ENCODE measurements around the gene CCT5.
"Not testable (repeated sequence)": the region's sequence is repeated elsewhere in the genome, so short reads cannot be mapped to it uniquely, and the experiment has no call there.

The CCT5 gene

DNA sequence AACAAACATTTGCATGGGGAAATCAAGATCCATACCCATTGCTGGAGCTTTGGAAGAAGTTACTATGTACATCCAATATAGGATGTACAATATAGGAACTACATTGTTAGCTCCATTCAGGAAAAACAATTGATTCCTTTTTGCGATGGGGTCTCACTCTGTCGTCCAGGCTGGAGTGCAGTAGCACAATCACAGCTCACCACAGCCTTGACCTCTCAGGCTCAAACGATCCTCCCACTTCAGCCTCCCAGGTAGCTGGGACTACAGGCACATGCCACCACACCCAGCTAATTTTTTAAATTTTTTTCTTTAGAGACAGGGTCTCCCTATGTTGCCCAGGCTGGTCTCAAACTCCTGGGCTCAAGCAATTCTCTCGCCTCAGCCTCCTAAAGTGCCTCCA, 2.9 kb upstream of the CCT5 start:
- not testable (repeated sequence) for DNase-seq

DNA sequence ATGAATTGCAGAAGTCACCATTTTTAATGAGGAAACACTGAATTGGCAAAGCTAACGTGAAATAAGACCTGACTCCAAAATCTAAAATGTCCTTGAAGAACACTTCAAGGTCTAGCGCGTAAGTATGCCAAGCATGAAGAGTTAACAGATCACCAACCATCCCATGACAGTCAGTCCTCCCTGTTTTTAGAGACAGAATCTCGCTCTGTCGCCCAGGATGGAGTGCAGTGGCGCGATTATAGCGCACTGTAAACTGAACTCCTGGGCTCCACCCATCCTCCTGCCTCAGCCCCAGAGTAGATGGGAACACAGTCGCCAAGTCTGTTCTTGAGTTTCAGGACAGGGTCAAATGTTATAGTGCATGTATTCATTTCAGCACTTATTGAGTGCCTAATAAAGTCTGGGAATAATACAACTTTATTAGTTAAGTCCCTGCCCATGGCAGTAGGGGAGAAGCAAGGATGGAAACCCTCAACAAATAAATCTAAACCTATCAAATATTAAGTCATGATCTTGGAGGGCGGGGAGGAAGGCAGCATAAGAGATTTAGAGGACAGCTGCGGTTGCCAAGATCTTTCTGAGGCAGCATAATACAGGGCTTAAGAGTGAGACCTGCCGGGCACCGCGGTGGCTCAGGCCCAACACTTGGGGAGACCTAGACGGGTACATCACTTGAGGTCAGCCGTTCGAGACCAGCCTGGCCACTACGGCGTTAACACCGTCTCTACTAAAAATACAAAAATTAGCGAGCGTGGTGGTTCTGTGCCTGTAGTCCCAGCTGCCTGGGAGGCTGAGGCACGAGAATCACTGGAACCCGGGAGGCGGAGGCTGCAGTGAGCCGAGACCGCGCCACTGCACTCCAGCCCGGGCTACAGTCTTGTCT, 1.5 kb upstream of the CCT5 start:
- DNase-seq: no peak

DNA sequence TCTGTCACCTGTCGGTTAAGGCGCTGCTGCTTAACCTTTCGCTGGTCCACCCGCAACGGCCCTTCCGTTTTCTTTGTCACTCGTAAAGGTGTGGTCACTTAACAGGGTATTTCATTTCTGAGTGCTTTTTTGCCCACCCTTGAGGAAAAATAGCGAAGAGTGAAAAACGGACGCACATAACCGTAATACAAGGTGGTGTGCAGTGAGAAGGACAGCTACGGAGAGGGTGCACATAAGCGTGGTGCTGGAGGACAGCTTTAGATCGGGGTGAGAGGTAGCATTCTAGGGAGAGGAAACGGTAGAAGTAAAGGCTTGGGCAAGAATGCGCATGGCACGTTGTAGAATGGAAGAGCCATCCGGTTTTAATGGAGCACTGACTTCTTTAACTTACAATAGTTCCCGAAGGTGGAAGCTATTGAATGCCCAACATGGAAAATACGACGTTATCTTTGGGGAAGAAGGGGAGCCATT, 761 bp downstream of the CCT5 start:
- DNase-seq: no peak

DNA sequence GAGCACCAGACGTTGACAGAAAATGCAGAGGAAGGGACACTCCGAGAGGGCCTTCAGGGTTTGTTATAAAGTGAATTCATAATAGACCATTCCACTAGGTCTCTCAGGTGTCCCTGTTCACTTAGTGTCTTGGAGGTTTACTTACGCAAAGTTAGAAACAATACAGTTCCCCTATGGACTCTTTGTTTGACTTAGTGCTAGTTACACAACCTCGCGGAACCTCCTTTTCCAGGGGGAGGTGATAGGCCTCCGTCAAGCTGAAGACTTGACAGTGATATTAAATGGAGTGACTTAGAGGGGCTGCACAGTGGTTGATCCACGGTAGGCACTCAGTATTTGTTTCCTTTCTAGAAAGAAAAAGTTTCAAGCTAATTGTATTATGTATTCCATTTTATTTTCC, 1.3 kb downstream of the CCT5 start:
- no peak for DNase-seq

DNA sequence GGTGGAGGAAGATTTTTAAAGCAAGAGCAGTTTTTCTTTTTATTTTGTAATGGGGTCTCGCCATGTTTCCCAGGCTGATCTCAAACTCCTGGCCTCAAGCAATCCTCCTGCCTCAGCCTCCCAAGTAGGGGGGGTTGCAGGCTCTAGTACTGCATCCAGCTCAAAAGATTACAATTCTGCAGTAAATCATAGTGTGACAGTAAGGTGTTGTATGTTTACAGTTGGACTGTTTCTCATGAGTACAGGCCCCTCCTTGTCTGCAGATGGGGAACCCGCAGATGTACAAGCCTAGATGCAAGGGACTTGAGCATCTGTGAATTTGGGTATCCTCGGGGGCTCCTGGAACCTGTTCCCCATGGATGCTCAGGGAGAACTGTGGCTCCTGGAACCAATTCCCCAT, 3.3 kb downstream of the CCT5 start:
- DNase-seq: no peak

DNA sequence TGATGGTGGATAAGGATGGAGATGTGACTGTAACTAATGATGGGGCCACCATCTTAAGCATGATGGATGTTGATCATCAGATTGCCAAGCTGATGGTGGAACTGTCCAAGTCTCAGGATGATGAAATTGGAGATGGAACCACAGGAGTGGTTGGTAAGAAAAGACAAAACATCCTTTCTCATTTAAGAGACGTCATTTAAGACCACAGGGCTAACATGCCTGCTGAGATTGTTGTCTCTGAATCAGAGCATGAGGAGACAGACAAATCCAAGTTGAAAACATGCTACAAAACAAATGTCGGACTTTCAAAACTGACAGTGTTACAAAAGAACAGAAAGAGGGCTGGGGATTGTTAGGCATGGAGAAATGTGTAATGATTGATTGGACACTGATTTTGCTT, 4.6 kb downstream of the CCT5 start:
- DNase-seq: no peak

DNA sequence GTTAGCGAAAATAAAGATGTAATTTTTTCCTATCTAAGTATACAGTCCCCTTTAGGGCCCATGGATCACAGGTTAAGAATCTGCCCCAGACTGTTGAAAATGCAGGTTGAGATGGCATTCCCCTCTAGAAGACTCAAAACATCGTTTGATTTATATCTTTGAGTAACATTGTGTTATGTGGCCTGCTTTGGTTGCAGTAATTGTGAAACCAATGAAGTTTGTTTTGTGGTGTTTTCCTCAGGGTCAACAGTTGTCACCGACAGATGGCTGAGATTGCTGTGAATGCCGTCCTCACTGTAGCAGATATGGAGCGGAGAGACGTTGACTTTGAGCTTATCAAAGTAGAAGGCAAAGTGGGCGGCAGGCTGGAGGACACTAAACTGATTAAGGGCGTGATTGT, 7.8 kb downstream of the CCT5 start:
- DNase-seq: no peak

DNA sequence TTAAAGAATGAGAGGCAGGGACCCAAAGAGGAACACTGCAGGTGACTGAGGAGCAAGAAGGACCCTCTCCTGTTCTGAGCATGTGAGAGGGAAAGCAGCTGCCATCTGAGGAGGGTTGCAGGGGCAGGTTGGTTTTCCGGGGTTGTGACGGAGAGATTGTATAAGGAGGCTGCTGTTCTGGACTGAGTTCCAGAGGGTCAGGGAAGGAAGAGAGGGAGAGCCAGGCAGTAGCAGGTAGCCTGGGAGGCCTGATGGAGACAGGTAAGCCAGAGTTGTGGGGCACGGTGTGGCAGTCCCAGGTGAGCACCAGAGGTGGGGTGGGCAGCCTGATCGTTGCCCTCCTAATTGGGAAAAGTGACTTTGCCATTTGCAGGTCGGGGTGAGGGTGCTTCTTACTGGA, 9.8 kb downstream of the CCT5 start:
- no peak for DNase-seq

DNA sequence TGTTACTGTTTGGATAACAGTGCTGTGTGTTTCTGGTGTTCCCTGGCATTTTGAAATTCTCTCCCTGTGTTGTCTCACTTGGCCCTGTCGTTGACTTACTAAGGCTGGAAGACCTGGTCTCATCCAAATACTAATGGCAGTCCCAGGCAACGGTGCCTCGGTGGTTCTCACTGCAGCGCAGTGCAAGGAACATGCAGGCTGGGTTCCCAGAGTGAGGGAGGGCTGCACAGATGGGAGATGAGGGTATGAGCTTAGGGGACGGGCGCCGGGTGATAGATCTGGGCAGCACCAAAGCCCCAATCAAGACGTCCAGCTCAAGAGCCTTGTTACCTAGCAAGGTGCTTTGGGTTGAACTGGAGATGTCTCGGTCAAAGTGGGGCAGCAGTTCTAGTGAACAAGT, 11.0 kb downstream of the CCT5 start:
- no peak for DNase-seq

DNA sequence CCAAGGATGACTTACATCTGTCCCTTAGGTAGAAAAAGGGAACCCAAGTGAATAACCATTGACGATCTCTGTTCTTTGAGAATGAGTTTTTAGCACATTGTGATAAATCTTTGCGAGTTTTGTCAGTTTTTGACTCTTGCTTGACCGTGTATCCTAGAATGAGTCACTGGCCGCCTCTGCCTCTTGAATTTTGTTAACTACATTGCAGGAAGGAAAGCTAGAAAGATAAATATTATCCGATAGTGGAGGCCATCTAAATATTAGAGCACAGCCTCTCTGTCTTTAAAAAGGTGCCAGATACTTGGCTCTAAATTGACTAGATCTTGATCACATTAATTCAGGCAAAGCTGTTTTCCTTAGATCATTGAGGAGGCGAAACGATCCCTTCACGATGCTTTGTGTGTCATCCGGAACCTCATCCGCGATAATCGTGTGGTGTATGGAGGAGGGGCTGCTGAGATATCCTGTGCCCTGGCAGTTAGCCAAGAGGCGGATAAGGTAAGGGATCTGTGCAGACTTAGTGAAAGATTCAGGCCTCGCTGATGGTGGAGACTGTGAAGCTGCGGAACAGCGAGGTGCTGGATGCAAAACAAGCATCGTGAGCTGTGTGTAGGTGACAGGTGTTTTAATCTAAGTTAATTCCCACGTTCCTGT, 12.2 kb downstream of the CCT5 start:
- DNase-seq: no peak

DNA sequence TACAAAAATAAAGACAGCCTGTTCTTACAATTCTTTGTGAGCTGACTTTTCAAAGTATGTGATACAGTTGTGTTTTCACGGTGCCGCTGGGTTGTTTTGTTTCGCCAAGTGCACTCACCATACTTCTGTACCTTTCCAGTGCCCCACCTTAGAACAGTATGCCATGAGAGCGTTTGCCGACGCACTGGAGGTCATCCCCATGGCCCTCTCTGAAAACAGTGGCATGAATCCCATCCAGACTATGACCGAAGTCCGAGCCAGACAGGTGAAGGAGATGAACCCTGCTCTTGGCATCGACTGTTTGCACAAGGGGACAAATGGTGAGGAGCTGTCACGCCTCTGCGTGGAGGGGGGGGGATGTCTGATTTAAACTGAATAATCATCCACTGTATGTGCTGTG, 12.9 kb downstream of the CCT5 start:
- DNase-seq: no peak

DNA sequence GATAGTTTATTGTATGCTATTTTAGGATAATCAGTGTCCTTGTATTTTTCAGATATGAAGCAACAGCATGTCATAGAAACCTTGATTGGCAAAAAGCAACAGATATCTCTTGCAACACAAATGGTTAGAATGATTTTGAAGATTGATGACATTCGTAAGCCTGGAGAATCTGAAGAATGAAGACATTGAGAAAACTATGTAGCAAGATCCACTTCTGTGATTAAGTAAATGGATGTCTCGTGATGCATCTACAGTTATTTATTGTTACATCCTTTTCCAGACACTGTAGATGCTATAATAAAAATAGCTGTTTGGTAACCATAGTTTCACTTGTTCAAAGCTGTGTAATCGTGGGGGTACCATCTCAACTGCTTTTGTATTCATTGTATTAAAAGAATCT, 14.5 kb downstream of the CCT5 start:
- no peak for DNase-seq

DNA sequence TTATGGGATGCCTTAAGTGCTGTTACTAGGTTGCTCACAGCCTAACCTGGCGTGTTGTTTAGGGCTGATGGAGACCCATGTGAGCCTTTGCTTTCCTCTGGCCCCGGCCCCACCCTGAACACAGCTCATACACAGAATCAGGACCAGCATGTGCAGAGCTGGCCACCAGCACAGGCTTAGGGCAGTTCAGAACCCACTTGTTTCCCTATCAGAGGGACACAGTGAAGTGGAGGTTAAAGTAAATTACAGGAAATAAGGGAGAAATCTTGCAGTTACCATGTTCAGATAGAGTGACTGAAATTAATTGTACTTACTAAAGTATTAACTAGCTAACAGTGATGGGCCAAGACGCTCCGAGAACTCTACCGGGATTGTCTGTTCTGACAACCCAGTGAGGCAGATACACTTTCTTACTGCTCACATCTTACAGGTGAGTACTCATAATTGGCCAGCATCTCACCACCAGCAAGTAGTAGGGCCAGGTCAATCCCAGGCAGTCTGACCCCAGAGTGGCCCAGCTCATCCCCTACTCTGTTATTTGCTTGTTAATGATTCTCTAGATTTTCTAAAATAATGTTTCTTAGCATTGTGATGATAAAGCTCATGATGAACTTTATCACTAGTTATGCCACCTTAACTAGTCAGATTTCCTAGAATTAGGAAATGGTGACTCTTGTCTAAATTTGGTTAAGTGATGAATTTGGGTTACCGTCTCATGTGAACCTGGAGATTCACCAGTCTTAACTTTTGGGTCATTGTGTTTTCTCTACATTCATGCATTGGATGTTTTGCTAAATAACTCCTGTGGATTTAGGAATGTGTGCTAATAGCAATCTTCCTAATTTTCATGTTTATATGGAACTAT, 15.4 kb downstream of the CCT5 start:
- DNase-seq: no peak

DNA sequence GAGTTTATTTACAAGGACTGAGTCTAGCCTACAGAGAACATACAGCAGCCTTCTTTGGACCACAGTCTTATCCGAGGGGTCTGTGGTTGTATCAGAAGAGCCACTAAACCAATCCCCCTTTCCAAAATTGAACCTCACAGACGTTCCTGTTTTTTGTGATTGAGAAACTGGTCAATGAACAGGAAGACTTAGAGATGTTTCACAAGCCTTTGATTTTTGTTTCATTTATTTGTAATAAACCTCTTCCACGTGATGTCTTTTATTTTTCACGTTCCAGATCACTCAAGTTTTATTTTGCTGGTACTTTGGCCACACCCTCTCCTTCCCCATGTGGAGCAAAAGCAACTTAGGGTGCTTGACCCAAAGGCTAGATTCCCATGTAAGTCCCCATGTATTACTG, 16.1 kb downstream of the CCT5 start:
- no peak for DNase-seq

DNA sequence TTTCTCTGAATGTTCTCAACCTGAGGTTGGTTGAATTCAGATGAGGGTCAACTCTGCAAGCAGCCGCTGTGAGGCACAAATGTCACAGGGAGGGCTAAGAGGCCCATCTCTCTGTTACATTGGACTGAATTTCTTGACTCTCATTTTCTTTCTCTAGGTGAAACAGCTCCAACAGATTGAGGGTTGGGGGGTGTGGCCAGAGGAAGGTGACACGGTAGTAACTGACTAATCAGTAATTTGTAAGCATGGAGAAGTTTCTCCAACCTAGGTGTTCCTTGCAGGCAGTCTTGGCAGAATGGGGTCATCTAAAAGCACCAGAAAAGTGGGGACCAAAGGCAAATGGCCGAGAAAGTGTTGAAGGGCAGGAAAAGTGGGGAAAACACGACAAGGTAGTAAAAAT, 16.8 kb downstream of the CCT5 start:
- DNase-seq: no peak

DNA sequence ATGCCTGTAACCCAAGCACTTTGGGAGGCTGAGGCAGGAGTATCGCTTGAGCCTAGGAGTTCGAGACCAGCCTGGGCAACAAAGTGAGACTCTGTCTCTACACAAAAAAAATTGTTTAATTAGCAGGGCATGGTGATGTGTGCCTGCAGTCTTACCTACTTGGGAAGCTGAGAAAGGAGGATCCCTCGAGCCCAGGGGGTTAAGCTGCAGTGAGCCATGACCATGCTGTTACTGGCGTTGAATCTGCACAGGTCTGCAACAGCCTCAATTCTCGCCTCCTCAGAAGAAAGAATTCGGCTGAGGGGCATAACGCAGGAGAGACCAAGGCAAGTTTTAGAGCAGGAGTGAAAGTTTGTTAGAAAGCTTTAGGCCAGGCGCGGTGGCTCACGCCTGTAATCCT, 18.0 kb downstream of the CCT5 start:
- DNase-seq: no peak

DNA sequence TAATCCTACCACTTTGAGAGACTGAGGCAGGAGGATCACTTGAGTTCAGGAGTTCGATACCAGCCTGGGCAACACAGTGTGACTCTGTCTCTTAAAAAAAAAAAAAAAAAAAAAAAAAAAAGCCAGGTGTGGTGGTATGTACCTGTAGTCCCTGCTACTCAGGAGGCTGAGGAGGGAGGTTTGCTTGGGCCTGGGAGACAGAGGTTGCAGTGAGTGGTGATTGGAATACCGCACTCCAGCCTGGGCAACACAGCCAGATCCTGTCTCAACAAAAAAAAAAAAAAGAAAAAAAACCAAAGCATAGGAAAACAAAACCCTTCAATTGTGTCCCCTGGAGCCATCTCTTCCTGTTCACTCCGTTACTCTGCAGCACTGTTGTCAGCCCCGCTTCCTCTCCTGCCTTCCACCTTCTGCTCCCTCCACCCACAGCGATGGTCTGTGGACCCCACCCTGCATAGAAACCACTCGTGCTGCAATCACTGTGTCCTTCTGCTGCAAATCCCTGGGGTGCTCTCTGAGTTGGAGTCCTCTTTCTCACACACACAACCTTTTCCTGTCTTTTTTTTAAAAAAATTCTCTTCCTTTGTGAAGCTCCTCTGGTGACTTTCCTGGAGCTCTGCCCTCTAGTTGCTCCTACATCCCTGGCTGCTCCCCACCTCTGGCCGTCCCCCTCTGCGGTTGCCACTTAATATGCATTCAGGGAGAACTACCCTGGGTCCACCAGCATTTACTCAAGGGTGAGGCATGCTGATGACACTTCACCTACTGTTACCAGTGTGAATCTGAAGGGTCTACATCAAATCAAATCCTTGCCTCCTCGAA, 22.2 kb downstream of the CCT5 start:
- no peak for DNase-seq

DNA sequence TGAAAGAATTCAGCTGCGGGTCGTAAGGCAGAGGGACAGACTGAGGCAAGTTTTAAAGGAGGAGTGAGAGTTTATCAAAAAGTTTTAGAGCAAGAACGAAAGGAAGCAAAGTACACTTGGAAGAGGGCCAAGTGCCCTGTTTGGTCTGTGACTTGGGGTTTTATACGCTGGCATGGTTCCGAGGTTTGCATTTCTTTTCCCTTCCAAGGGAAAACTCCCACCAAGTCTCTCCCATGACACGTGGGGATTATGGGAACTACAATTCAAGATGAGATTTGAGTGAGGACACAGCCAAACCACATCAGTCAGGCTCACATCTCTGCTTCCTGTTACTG, 22.8 kb downstream of the CCT5 start:
- not testable (repeated sequence) for DNase-seq

DNA sequence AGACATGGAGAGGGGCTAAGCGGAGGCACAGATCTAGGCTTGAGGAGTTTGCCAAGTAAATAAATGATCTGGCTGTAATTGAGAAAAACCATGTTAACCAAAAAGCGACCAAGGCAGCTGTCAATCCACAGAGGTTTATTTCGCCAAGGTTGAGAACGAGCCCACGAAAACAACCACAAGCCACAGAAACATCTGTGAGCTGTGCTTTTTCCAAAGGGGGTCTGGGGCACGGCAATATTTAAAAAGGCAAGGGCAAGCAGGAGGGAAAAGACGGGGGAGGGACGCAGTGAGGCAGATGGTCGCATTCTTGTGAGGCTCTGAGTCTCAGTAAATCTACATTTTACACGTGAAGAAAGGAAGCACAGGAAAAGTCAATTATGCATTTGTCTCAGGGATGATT, 25.4 kb downstream of the CCT5 start:
- DNase-seq: no peak

DNA sequence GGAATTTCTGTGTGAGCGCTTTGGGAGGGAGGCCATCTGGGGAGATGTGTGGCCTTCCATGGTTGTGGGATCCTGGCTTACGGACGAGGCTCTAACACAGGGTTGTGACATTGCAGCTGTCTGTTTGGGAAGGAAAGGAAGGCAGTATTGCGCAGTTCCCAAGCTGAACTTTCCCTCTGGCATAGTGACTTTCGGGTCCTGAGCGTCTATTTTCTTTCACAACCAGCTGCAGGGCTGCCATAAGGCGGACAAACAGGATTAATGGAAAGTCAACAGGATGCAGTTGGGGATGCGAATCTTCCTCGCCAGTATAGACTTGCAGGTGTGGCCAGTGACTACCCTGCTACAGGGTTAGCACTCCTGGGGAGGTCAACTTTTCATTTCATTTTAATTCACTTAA, 25.9 kb downstream of the CCT5 start:
- no peak for DNase-seq

DNA sequence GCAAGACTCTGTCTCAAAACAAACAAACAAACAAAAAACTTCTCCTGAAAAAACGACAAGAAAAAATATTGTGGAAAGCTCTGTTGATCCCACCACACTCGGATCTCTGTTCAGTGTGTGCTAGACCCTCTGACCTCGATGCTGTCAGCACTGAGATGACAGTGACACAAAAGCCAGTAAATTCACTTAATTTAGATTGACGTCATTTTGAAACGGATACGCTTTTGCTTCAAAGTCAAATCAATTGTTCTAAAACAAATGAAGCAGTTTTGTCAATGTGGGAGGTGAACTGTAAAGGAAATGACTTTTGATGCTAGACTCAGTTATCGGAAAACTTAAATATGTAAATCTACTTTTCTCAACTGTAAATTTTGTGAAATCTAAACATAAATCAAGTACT, 26.6 kb downstream of the CCT5 start:
- DNase-seq: no peak

DNA sequence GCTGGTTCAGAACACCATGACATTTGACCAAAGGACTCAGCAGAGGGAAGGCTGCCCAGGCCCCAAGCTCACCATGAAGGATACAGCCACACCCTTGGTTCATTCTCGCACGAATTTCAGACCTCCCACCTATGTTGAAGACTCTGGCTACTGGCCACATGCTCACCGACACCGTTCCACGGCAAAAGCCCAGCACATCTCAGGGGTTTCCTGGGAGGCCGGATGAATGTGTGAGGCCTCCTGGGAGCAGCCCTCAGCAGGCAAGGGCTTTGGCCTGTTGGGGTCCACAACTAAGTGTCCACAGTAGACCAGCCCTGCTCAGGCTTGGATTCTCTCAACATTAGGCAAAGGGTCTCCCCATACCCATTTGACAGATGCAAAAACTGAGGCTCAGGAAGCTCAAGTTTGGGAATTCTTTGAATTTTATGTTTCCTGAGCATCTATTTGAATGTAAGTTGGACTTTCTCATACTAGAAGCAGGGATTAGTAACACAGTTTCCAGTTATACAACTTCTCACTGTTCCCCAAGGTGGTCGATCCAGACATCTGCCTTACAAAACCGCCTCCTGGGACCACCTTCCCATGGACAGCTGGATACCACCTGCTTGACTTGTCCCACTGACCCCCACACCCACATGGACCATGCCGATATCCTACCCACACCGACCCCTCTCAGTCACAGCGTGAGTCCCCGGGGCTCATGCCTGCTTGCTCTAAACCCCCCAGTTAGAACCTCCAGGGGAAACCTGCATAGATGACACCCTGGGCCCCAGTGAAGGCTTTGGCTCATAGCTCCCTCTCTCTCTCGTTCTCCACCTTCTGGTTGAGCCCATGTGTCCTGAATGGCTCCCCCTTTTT, 27.9 kb downstream of the CCT5 start:
- DNase-seq: no peak
